ENCODE data around the gene SH3TC1.

The SH3TC1 gene

GRCh38 chr4:8210616-8211015 lies 11.5 kb downstream of the SH3TC1 start:
- Histone ChIP-seq H3K36me3 (ENCODE audit: control insufficient read depth, insufficient read depth, low read length) (no peaks in the 10 kb centered on the region), H3K4me3 (ENCODE audit: low read depth, low read length) (no peak overlapping the region), H3K27ac (ENCODE audit: low read depth, low read length) (no peak overlapping the region), H3K9me3 (ENCODE audit: control insufficient read depth, insufficient read depth, low read length) (no peaks in the 10 kb centered on the region), H3K9ac (ENCODE audit: low read depth, low read length) (no peak overlapping the region), H3K4me1 (ENCODE audit: control insufficient read depth, insufficient read depth, low read length) (no peaks in the 10 kb centered on the region), H3K27me3 (ENCODE audit: control insufficient read depth, insufficient read depth, low read length) (no peaks in the 10 kb centered on the region)

DNA sequence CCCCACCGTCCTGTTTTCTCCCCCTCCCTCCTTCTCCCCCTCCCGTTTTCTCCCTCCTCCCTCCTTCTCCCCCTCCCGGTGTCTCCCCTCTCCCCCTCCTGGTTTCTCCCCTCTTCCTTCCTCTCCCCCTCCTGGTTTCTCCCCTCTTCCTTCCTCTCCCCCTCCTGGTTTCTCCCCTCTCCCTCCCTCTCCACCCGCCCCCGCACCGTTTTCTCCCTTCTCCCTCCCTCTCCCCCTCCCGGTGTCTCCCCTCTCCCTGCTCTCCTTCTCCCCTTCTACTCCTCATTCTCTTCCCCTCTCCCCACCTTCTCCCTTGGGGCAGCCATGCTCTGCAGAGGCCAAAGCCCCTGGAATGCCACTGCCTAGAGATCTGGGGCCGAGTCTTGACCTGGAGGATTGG lies 12.2 kb downstream of the SH3TC1 start:
- no peaks in the 10 kb centered on the region for H3K9me3 ChIP-seq (ENCODE audit: control insufficient read depth, insufficient read depth, low read length)
- no peaks in the 10 kb centered on the region for H3K4me1 ChIP-seq (ENCODE audit: control insufficient read depth, insufficient read depth, low read length)
- H3K9ac ChIP-seq (ENCODE audit: low read depth, low read length): no peak overlapping the region
- H3K27ac ChIP-seq (ENCODE audit: low read depth, low read length): no peak overlapping the region
- no peaks in the 10 kb centered on the region for H3K36me3 ChIP-seq (ENCODE audit: control insufficient read depth, insufficient read depth, low read length)
- H3K4me3 ChIP-seq (ENCODE audit: low read depth, low read length): no peak overlapping the region
- H3K27me3 ChIP-seq (ENCODE audit: control insufficient read depth, insufficient read depth, low read length): no peaks in the 10 kb centered on the region

- Histone ChIP-seq H3K9me3 (ENCODE audit: control insufficient read depth, insufficient read depth, low read length) (no peaks in the 10 kb centered on the region), H3K4me1 (ENCODE audit: control insufficient read depth, insufficient read depth, low read length) (no peaks in the 10 kb centered on the region), H3K36me3 (ENCODE audit: control insufficient read depth, insufficient read depth, low read length) (no peaks in the 10 kb centered on the region), H3K27ac (ENCODE audit: low read depth, low read length) (no peak overlapping the region), H3K27me3 (ENCODE audit: control insufficient read depth, insufficient read depth, low read length) (no peaks in the 10 kb centered on the region), H3K4me3 (ENCODE audit: low read depth, low read length) (no peak overlapping the region), H3K9ac (ENCODE audit: low read depth, low read length) (no peak overlapping the region)
Observed at GRCh38 chr4:8211737-8212581, 12.9 kb downstream of the SH3TC1 start.

DNA sequence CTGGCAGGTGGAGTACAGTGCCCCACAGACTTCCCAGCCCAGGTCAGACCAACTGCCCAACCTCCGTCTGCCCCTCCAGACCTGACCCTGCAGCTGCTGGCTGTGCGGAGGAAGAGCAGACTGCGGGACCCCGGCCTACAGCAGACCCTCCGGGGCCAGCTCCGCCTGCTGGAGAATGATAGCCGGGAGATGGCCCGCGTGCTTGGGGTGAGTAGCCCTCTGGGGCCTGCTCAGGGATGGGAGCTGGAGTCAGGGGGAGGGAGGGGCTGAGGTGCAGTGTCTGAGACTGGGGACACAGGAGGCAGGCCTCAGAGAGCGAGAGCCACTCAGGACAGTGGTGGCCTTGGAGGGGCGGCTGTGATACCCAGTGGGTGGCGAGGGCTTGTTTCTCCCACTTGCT lies 13.5 kb downstream of the SH3TC1 start:
- H3K4me3 ChIP-seq (ENCODE audit: low read depth, low read length): no peak overlapping the region
- no peak overlapping the region for H3K27ac ChIP-seq (ENCODE audit: low read depth, low read length)
- no peaks in the 10 kb centered on the region for H3K27me3 ChIP-seq (ENCODE audit: control insufficient read depth, insufficient read depth, low read length)
- H3K4me1 ChIP-seq (ENCODE audit: control insufficient read depth, insufficient read depth, low read length): no peaks in the 10 kb centered on the region
- no peak overlapping the region for H3K9ac ChIP-seq (ENCODE audit: low read depth, low read length)
- H3K36me3 ChIP-seq (ENCODE audit: control insufficient read depth, insufficient read depth, low read length): no peaks in the 10 kb centered on the region
- no peaks in the 10 kb centered on the region for H3K9me3 ChIP-seq (ENCODE audit: control insufficient read depth, insufficient read depth, low read length)

- H3K9me3 ChIP-seq (ENCODE audit: control insufficient read depth, insufficient read depth, low read length): no peaks in the 10 kb centered on the region
- H3K27me3 ChIP-seq (ENCODE audit: control insufficient read depth, insufficient read depth, low read length): no peaks in the 10 kb centered on the region
- H3K4me3 ChIP-seq (ENCODE audit: low read depth, low read length): no peak overlapping the region
- no peaks in the 10 kb centered on the region for H3K36me3 ChIP-seq (ENCODE audit: control insufficient read depth, insufficient read depth, low read length)
- H3K27ac ChIP-seq (ENCODE audit: low read depth, low read length): no peak overlapping the region
- H3K9ac ChIP-seq (ENCODE audit: low read depth, low read length): no peak overlapping the region
- H3K4me1 ChIP-seq (ENCODE audit: control insufficient read depth, insufficient read depth, low read length): no peaks in the 10 kb centered on the region
Observed at GRCh38 chr4:8213121-8213520, 14.0 kb downstream of the SH3TC1 start.

- H3K36me3 ChIP-seq (ENCODE audit: control insufficient read depth, insufficient read depth, low read length): no peaks in the 10 kb centered on the region
- H3K4me3 ChIP-seq (ENCODE audit: low read depth, low read length): no peak overlapping the region
- no peak overlapping the region for H3K27ac ChIP-seq (ENCODE audit: low read depth, low read length)
- H3K27me3 ChIP-seq (ENCODE audit: control insufficient read depth, insufficient read depth, low read length): no peaks in the 10 kb centered on the region
- H3K4me1 ChIP-seq (ENCODE audit: control insufficient read depth, insufficient read depth, low read length): no peaks in the 10 kb centered on the region
- H3K9me3 ChIP-seq (ENCODE audit: control insufficient read depth, insufficient read depth, low read length): no peaks in the 10 kb centered on the region
- no peak overlapping the region for H3K9ac ChIP-seq (ENCODE audit: low read depth, low read length)
Observed at GRCh38 chr4:8214136-8214535, 15.0 kb downstream of the SH3TC1 start.

DNA sequence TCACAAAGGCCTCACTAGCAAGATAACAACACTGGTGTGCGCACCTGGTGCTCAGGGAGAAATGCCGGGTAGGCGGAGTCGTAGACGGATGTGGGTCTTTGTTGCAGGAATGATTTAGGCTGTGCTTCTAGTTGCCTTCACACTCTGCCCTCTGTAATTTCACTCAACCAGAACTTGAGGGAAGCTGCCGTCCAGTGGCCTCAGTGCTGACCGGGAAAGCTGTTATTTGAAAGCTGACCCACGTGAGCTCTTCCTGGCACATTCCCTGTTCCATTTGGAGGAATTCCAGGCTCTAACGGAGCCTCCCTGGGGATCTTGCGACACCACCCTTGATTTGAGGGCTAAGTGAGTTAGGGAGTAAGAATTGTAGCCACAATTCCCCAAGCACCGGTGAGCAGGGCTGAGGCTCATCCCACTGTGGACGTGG lies 15.9 kb downstream of the SH3TC1 start:
- Histone ChIP-seq H3K27ac (ENCODE audit: low read depth, low read length) (no peak overlapping the region), H3K4me3 (ENCODE audit: low read depth, low read length) (no peak overlapping the region), H3K4me1 (ENCODE audit: control insufficient read depth, insufficient read depth, low read length) (no peaks in the 10 kb centered on the region), H3K36me3 (ENCODE audit: control insufficient read depth, insufficient read depth, low read length) (no peaks in the 10 kb centered on the region), H3K9me3 (ENCODE audit: control insufficient read depth, insufficient read depth, low read length) (no peaks in the 10 kb centered on the region), H3K9ac (ENCODE audit: low read depth, low read length) (no peak overlapping the region), H3K27me3 (ENCODE audit: control insufficient read depth, insufficient read depth, low read length) (no peaks in the 10 kb centered on the region)

DNA sequence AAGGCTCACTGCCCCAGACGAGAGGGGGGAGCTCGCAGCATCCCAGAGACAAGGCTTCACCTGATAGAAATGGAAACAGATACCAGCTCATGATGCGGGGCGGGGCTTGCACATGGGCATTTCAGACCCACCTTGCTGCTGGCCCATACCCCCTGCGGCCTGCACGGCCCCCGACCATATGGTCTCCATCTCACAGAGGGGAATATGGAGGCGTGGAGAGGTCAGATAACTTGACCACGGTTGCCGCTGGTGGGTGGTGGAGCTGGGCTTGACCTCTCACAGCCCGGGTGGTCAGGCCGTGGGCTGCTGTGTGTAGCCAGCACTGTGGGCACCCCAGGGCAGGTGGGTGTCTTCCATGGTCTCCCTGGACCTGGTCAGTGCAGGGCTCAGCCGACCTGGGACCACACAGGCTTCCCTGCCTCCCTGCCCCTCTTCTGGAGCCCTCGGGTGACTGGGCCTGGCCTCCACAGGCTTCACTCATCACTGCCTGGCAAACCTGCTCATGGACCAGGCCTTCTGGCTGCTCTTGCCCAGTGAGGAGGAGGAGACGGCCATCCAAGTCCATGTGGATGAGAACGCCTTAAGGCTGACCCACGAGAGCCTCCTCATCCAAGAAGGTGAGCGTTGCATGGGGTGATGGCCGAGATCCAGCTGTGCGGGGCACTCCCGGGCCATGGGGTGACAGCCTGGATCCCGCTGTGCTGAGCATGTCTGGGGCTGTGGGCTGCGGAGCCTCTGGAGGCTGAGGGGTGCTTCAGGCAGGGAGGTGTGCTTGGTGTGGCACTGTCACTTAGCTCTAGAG lies 16.8 kb downstream of the SH3TC1 start:
- no peaks in the 10 kb centered on the region for H3K27me3 ChIP-seq (ENCODE audit: control insufficient read depth, insufficient read depth, low read length)
- no peak overlapping the region for H3K27ac ChIP-seq (ENCODE audit: low read depth, low read length)
- H3K4me3 ChIP-seq (ENCODE audit: low read depth, low read length): no peak overlapping the region
- no peaks in the 10 kb centered on the region for H3K36me3 ChIP-seq (ENCODE audit: control insufficient read depth, insufficient read depth, low read length)
- H3K4me1 ChIP-seq (ENCODE audit: control insufficient read depth, insufficient read depth, low read length): no peaks in the 10 kb centered on the region
- H3K9ac ChIP-seq (ENCODE audit: low read depth, low read length): no peak overlapping the region
- H3K9me3 ChIP-seq (ENCODE audit: control insufficient read depth, insufficient read depth, low read length): no peaks in the 10 kb centered on the region

GRCh38 chr4:8216443-8217245 lies 17.6 kb downstream of the SH3TC1 start:
- H3K4me3 ChIP-seq (ENCODE audit: low read depth, low read length): no peak overlapping the region
- H3K27ac ChIP-seq (ENCODE audit: low read depth, low read length): no peak overlapping the region
- H3K9ac ChIP-seq (ENCODE audit: low read depth, low read length): no peak overlapping the region
- H3K4me1 ChIP-seq (ENCODE audit: control insufficient read depth, insufficient read depth, low read length): no peaks in the 10 kb centered on the region
- H3K9me3 ChIP-seq (ENCODE audit: control insufficient read depth, insufficient read depth, low read length): no peaks in the 10 kb centered on the region
- H3K27me3 ChIP-seq (ENCODE audit: control insufficient read depth, insufficient read depth, low read length): no peaks in the 10 kb centered on the region
- H3K36me3 ChIP-seq (ENCODE audit: control insufficient read depth, insufficient read depth, low read length): no peaks in the 10 kb centered on the region

GRCh38 chr4:8217246-8217511 lies 18.1 kb downstream of the SH3TC1 start:
- Histone ChIP-seq H3K9ac (ENCODE audit: low read depth, low read length) (no peak overlapping the region), H3K36me3 (ENCODE audit: control insufficient read depth, insufficient read depth, low read length) (no peaks in the 10 kb centered on the region), H3K4me1 (ENCODE audit: control insufficient read depth, insufficient read depth, low read length) (no peaks in the 10 kb centered on the region), H3K27me3 (ENCODE audit: control insufficient read depth, insufficient read depth, low read length) (no peaks in the 10 kb centered on the region), H3K4me3 (ENCODE audit: low read depth, low read length) (no peak overlapping the region), H3K9me3 (ENCODE audit: control insufficient read depth, insufficient read depth, low read length) (no peaks in the 10 kb centered on the region), H3K27ac (ENCODE audit: low read depth, low read length) (no peak overlapping the region)

GRCh38 chr4:8217871-8218270 lies 18.8 kb downstream of the SH3TC1 start:
- no peak overlapping the region for H3K27ac ChIP-seq (ENCODE audit: low read depth, low read length)
- no peaks in the 10 kb centered on the region for H3K9me3 ChIP-seq (ENCODE audit: control insufficient read depth, insufficient read depth, low read length)
- no peak overlapping the region for H3K4me3 ChIP-seq (ENCODE audit: low read depth, low read length)
- no peak overlapping the region for H3K9ac ChIP-seq (ENCODE audit: low read depth, low read length)
- H3K27me3 ChIP-seq (ENCODE audit: control insufficient read depth, insufficient read depth, low read length): no peaks in the 10 kb centered on the region
- no peaks in the 10 kb centered on the region for H3K36me3 ChIP-seq (ENCODE audit: control insufficient read depth, insufficient read depth, low read length)
- no peaks in the 10 kb centered on the region for H3K4me1 ChIP-seq (ENCODE audit: control insufficient read depth, insufficient read depth, low read length)

Data from HUES48 (cell line).